HepG2 (cell line): Measurements from ENCODE around the gene AADAT. TPM values are rescaled to one million over a fixed set of nuclear protein-coding genes. Genes with fewer than 3 reads are reported as not detected.

Experiments
- ATAC-seq: fragments of 200-7000 bp; cut with Tn5 transposase; 3 replicates; pipeline ENCODE4 v1.9.1; 2020; ENCODE audit warnings: mild to moderate bottlenecking, moderate library complexity
- BruUV-seq: library from RNA; stranded (reverse); fragments of 400-500 nt; replicated peaks from 2 replicates; lab custom pipeline; 2021; lab: Mats Ljungman, UMichigan
- CTCF ChIA-PET: fragments of 300-600 bp; formaldehyde crosslinking; extraction: SDS; loops from one replicate; lab custom pipeline; 2021; ENCODE audit warnings: low total read pairs, inconsistent platforms, low intra/inter-chr PET ratio; lab: Yijun Ruan, JAX
- POLR2A ChIA-PET: fragments of 350-600 bp; sonication (Branson Sonifier 250); formaldehyde crosslinking; loops from one replicate; lab custom pipeline; 2020; ENCODE audit warnings: antibody characterized with exemption, inconsistent platforms; lab: Yijun Ruan, JAX
- DNase-seq: peaks from one replicate; pipeline ENCODE4 v3.0.0-alpha.2; 2015; ENCODE audit warnings: low spot score
- FAIRE-seq: peaks from 3 replicates; lab custom pipeline; 2011; peaks lifted over from hg19 to GRCh38; lab: Jason Lieb, UNC
- H2AFZ ChIP-seq: one replicate; pipeline ENCODE4 v1.6.1; 2011; ENCODE audit warnings: low read length, inconsistent platforms
- H3K27ac ChIP-seq: fragments of 300-600 bp; 3 replicates; pipeline ENCODE4 v1.8.0; 2011; ENCODE audit warnings: mixed run types, mild to moderate bottlenecking, mixed read lengths, low read length, inconsistent platforms; ENCODE audit not compliant: insufficient read depth; ENCODE audit errors: extremely low read length
- H3K27me3 ChIP-seq, 2 experiments: fragments of 200-600 bp in 1 of 2; 2 replicates in 1 of 2; 3 replicates in 1 of 2; pipeline versions ENCODE4 v1.6.0 to v1.8.0; 2011; ENCODE audit warnings: low read length in 2 of 2, mild to moderate bottlenecking in 2 of 2, moderate library complexity in 2 of 2, inconsistent platforms in 1 of 2; ENCODE audit not compliant: insufficient read depth in 2 of 2, control insufficient read depth in 1 of 2
- H3K36me3 ChIP-seq, 2 experiments: fragments of 200-600 bp in 1 of 2; replicated peaks in 1 of 2; 2 replicates in 1 of 2; 3 replicates in 1 of 2; pipeline versions ENCODE4 v1.5.1 to v1.8.0; 2011; ENCODE audit warnings: low read length in 2 of 2, inconsistent platforms in 1 of 2; ENCODE audit not compliant: insufficient read depth in 2 of 2, control insufficient read depth in 1 of 2
- H3K4me1 ChIP-seq: 2 replicates; pipeline ENCODE4 v1.5.1; 2012; ENCODE audit warnings: low read length, inconsistent platforms; ENCODE audit not compliant: insufficient read depth
- H3K4me2 ChIP-seq: 2 replicates; pipeline ENCODE4 v1.6.0; 2011; ENCODE audit warnings: low read depth, low read length, inconsistent platforms
- H3K4me3 ChIP-seq, 3 experiments: fragments of 200-600 bp in 1 of 3; sonication (generic), shearing (Covaris generic) in 1 of 3; replicated peaks in 1 of 3; 2 replicates each; pipeline ENCODE4 v1.5.1; 2011 to 2016; ENCODE audit warnings: low read length in 3 of 3, inconsistent platforms in 2 of 3, low read depth in 2 of 3, mild to moderate bottlenecking in 2 of 3, control low read depth in 1 of 3, mixed read lengths in 1 of 3; ENCODE audit not compliant: insufficient read depth in 1 of 3
- H3K79me2 ChIP-seq: one replicate; pipeline ENCODE4 v1.6.1; 2011; ENCODE audit warnings: low read length, inconsistent platforms; ENCODE audit not compliant: insufficient read depth
- H3K9ac ChIP-seq: 2 replicates; pipeline ENCODE4 v1.6.0; 2011; ENCODE audit warnings: mild to moderate bottlenecking, low read depth, low read length, inconsistent platforms; ENCODE audit not compliant: insufficient read depth
- H3K9me3 ChIP-seq: 2 replicates; pipeline ENCODE4 v1.5.1; 2012; ENCODE audit warnings: mild to moderate bottlenecking, low read length
- H4K20me1 ChIP-seq: 2 replicates; pipeline ENCODE4 v1.6.0; 2011; ENCODE audit warnings: inconsistent platforms, mild to moderate bottlenecking, low read length, moderate library complexity; ENCODE audit not compliant: insufficient read depth
- GABPA ChIP-seq, 2 experiments: IDR thresholded peaks; 2 replicates each; pipeline ENCODE4 v1.6.1; 2011 to 2016; ENCODE audit warnings: low read depth in 2 of 2, low read length in 1 of 2, missing biosample characterization in 1 of 2, missing genetic modification characterization in 1 of 2
- PAF1 ChIP-seq: IDR thresholded peaks from 2 replicates; pipeline ENCODE4 v1.6.1; 2016; ENCODE audit warnings: missing genetic modification reagents, missing compliant biosample characterization
- ZNF660 ChIP-seq: sonication (generic); formaldehyde crosslinking; IDR thresholded peaks from 2 replicates; pipeline ENCODE4 v1.5.1; 2020; ENCODE audit warnings: mild to moderate bottlenecking, low read depth, missing genetic modification reagents, borderline replicate concordance
- ZNF878 ChIP-seq: sonication (generic); formaldehyde crosslinking; IDR thresholded peaks from 2 replicates; pipeline ENCODE4 v1.8.1; 2023; ENCODE audit warnings: mild to moderate bottlenecking, missing genetic modification reagents, moderate library complexity
- ZSCAN12 ChIP-seq: sonication (generic); formaldehyde crosslinking; IDR thresholded peaks from 2 replicates; pipeline ENCODE4 v1.9.0; 2021; ENCODE audit warnings: mild to moderate bottlenecking, missing genetic modification reagents
- WGBS: methylation state at CpG from one replicate; pipeline ENCODE4 v1.1.6; 2017; ENCODE audit warnings: low lambda C conversion rate; 5-methylcytosine and 5-hydroxymethylcytosine counted together
- in situ Hi-C: cut with HindIII; loops from 2 replicates; pipeline ENCODE4 v1.10.0; 2017; ENCODE audit warnings: low pct_unique_long_range_greater_than_20kb; ENCODE audit not compliant: extremely low pct_ligation_motif_present
- intact Hi-C: fragments of 100-400 bp; cut with micrococcal nuclease; formaldehyde crosslinking; loops from one replicate; pipeline ENCODE4 v1.10.0; 2022; ENCODE audit not compliant: unreplicated experiment
- polyA plus RNA-seq, 8 experiments: library from polyadenylated mRNA; depleted of rRNA in 3 of 8; stranded (reverse) in 7 of 8; unstranded in 1 of 8; fragments of >200 nt; fragmentation: Illumina TruSeq in 4 of 8; extraction: Trizol in 4 of 8; gene quantifications; 2 replicates each; pipeline versions ENCODE4 v1.2.1 to v1.2.3, GENCODE V29; 2011 to 2016; ENCODE audit warnings: low read depth in 4 of 8, missing spikeins in 1 of 8, mixed read lengths in 1 of 8; ENCODE audit not compliant: insufficient read depth in 1 of 8
- total RNA-seq, 5 experiments: library from RNA; depleted of rRNA; stranded (reverse); fragments of >200 nt; fragmentation: Illumina TruSeq; extraction: Trizol; gene quantifications; 2 replicates each; pipeline ENCODE4 v1.2.3, GENCODE V29; 2016; ENCODE audit warnings: low read depth in 1 of 5
- TF ChIP-seq, protein P1 (sequence below): sonication (generic); formaldehyde crosslinking; IDR thresholded peaks from 2 replicates; pipeline ENCODE4 v1.4.0; 2020; ENCODE audit warnings: mild to moderate bottlenecking, missing genetic modification reagents
- TF ChIP-seq, protein P2 (sequence below): sonication (generic); formaldehyde crosslinking; IDR thresholded peaks from 2 replicates; pipeline ENCODE4 v1.5.0; 2020; ENCODE audit warnings: mild to moderate bottlenecking, missing genetic modification reagents, moderate library complexity
- TF ChIP-seq, protein P3 (sequence below): sonication (generic); formaldehyde crosslinking; IDR thresholded peaks from 2 replicates; pipeline ENCODE4 v1.4.0; 2020; ENCODE audit warnings: mild to moderate bottlenecking, missing genetic modification reagents
- TF ChIP-seq, protein P4 (sequence below): sonication (generic); formaldehyde crosslinking; IDR thresholded peaks from 2 replicates; pipeline ENCODE4 v1.8.0; 2022; ENCODE audit warnings: mild to moderate bottlenecking, missing genetic modification reagents; ENCODE audit not compliant: insufficient replicate concordance
- TF ChIP-seq, protein P5 (sequence below), 2 experiments: sonication (generic) in 1 of 2; formaldehyde crosslinking in 1 of 2; IDR thresholded peaks; 2 replicates each; pipeline versions ENCODE4 v1.6.1 to v1.9.0; 2014 to 2022; ENCODE audit warnings: antibody characterized with exemption in 1 of 2, borderline replicate concordance in 1 of 2, inconsistent platforms in 1 of 2, low read depth in 1 of 2, missing genetic modification reagents in 1 of 2

AADAT gene
- total and polyA plus RNA-seq, 2 of the 13 experiments (the other 11 are each of a cell fraction or from before 2014, with no cell fraction given) = 6.1 to 9.1 TPM

GRCh38 chr4:170089274-170089667 is 485 bp downstream of the AADAT start:
- H3K4me2 ChIP-seq = peak overlapping the region; percentile 99
- peak; percentile 50 for ATAC-seq
- TF ChIP-seq, protein P1, sequence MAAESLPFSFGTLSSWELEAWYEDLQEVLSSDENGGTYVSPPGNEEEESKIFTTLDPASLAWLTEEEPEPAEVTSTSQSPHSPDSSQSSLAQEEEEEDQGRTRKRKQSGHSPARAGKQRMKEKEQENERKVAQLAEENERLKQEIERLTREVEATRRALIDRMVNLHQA (CRISPR knock-in tag) = no peak
- TF ChIP-seq, protein P2, sequence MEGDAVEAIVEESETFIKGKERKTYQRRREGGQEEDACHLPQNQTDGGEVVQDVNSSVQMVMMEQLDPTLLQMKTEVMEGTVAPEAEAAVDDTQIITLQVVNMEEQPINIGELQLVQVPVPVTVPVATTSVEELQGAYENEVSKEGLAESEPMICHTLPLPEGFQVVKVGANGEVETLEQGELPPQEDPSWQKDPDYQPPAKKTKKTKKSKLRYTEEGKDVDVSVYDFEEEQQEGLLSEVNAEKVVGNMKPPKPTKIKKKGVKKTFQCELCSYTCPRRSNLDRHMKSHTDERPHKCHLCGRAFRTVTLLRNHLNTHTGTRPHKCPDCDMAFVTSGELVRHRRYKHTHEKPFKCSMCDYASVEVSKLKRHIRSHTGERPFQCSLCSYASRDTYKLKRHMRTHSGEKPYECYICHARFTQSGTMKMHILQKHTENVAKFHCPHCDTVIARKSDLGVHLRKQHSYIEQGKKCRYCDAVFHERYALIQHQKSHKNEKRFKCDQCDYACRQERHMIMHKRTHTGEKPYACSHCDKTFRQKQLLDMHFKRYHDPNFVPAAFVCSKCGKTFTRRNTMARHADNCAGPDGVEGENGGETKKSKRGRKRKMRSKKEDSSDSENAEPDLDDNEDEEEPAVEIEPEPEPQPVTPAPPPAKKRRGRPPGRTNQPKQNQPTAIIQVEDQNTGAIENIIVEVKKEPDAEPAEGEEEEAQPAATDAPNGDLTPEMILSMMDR (CRISPR knock-in tag) = peak; percentile 44; the same call in 1 of the 2 replicates
- TF ChIP-seq PAF1 (CRISPR knock-in tag) = no peak
- TF ChIP-seq, protein P3, sequence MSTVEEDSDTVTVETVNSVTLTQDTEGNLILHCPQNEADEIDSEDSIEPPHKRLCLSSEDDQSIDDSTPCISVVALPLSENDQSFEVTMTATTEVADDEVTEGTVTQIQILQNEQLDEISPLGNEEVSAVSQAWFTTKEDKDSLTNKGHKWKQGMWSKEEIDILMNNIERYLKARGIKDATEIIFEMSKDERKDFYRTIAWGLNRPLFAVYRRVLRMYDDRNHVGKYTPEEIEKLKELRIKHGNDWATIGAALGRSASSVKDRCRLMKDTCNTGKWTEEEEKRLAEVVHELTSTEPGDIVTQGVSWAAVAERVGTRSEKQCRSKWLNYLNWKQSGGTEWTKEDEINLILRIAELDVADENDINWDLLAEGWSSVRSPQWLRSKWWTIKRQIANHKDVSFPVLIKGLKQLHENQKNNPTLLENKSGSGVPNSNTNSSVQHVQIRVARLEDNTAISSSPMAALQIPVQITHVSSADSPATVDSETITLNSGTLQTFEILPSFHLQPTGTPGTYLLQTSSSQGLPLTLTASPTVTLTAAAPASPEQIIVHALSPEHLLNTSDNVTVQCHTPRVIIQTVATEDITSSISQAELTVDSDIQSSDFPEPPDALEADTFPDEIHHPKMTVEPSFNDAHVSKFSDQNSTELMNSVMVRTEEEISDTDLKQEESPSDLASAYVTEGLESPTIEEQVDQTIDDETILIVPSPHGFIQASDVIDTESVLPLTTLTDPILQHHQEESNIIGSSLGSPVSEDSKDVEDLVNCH (CRISPR knock-in tag) = 0 out of 2 replicates have a peak, but pooled peaks have one; percentile 60
- no peak for TF ChIP-seq ZNF660 (CRISPR knock-in tag)
- TF ChIP-seq, protein P4, sequence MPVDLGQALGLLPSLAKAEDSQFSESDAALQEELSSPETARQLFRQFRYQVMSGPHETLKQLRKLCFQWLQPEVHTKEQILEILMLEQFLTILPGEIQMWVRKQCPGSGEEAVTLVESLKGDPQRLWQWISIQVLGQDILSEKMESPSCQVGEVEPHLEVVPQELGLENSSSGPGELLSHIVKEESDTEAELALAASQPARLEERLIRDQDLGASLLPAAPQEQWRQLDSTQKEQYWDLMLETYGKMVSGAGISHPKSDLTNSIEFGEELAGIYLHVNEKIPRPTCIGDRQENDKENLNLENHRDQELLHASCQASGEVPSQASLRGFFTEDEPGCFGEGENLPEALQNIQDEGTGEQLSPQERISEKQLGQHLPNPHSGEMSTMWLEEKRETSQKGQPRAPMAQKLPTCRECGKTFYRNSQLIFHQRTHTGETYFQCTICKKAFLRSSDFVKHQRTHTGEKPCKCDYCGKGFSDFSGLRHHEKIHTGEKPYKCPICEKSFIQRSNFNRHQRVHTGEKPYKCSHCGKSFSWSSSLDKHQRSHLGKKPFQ (CRISPR knock-in tag) = no peak
- TF ChIP-seq, protein P5, sequence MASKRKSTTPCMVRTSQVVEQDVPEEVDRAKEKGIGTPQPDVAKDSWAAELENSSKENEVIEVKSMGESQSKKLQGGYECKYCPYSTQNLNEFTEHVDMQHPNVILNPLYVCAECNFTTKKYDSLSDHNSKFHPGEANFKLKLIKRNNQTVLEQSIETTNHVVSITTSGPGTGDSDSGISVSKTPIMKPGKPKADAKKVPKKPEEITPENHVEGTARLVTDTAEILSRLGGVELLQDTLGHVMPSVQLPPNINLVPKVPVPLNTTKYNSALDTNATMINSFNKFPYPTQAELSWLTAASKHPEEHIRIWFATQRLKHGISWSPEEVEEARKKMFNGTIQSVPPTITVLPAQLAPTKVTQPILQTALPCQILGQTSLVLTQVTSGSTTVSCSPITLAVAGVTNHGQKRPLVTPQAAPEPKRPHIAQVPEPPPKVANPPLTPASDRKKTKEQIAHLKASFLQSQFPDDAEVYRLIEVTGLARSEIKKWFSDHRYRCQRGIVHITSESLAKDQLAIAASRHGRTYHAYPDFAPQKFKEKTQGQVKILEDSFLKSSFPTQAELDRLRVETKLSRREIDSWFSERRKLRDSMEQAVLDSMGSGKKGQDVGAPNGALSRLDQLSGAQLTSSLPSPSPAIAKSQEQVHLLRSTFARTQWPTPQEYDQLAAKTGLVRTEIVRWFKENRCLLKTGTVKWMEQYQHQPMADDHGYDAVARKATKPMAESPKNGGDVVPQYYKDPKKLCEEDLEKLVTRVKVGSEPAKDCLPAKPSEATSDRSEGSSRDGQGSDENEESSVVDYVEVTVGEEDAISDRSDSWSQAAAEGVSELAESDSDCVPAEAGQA (IDR thresholded peaks at IDR 0.05; ENCODE audit: low read depth) = no peak
- TF ChIP-seq, protein P5 (CRISPR knock-in tag; IDR thresholded peaks at IDR 0.05; ENCODE audit: borderline replicate concordance) = no peak
- TF ChIP-seq ZNF878 (CRISPR knock-in tag) = no peak
- no peak for TF ChIP-seq GABPA (IDR thresholded peaks at IDR 0.05; ENCODE audit: low read depth, low read length)
- TF ChIP-seq GABPA (CRISPR knock-in tag; IDR thresholded peaks at IDR 0.05; ENCODE audit: low read depth) = no peak
- TF ChIP-seq ZSCAN12 = no peak

More at GRCh38 chr4:170089274-170089667, 485 bp downstream of the AADAT start:
- no peaks in the 10 kb centered on the region; the same call in 1 of the 2 replicates for H4K20me1 ChIP-seq
- H3K27ac ChIP-seq = peak overlapping the region; percentile 63
- peak overlapping the region; percentile 63 to 81 (median 77) for H3K4me3 ChIP-seq
- CTCF ChIA-PET = interaction anchor here (2.1 kb wide), 1 partner anchor 279 kb away, joined by 14 read pairs; no protein-coding TSS in a partner anchor
- H2AFZ ChIP-seq = peak overlapping the region; percentile 88
- POLR2A ChIA-PET = interaction anchor here (2.2 kb wide), 1 partner anchor 13 kb away, joined by 5 read pairs; no protein-coding TSS in a partner anchor
- H3K9me3 ChIP-seq = no peaks in the 10 kb centered on the region
- intact Hi-C loops (loop anchor here (10.0 kb wide), 1 partner anchor 474 kb away; the partner anchor contains the start of gene NEK1), in situ Hi-C loops (loop anchor here (25.0 kb wide), 1 partner anchor 477 kb away; the partner anchor contains the start of genes CLCN3 and NEK1)
- FAIRE-seq (no peak), DNase-seq (peak; percentile 34)
- H3K79me2 ChIP-seq = no peaks in the 10 kb centered on the region
- WGBS = 3% methylated on average over 18 of the region's 18 CpGs
- peak overlapping the region; percentile 76 for H3K9ac ChIP-seq
- no peaks in the 10 kb centered on the region for H3K27me3 ChIP-seq
- BruUV-seq = no TSS peak
- H3K36me3 ChIP-seq = peaks cover 2 to 14% of the 10 kb centered on the region in 2 experiments; a peak in 3 of 5 replicates
- peaks cover 42% of the 10 kb centered on the region for H3K4me1 ChIP-seq
